ENCODE results near the gene ITCH.

Gene ITCH

GRCh38 chr20:34363062-34363464, at the start of gene ITCH:
Gene ITCH (plus strand): TSS chr20:34363273. CDS start chr20:34393812, 30,539 bp downstream.
- POLR2A ChIA-PET (ENCODE audit: low non-redundant PET), result interaction anchor here (0.6 to 1.6 kb wide), 8 partner anchors 10 to 220 kb away, joined by 3 to 8 read pairs (median 4); no protein-coding TSS in a partner anchor
- CTCF ChIA-PET, result interaction anchor here (0.6 to 3.8 kb wide), 3 partner anchors 10 to 160 kb away, joined by 3 to 44 read pairs (median 3); no protein-coding TSS in a partner anchor
- peak within 1 kb of the TSS; percentile 86 for H3K27ac ChIP-seq
- DNase-seq (ENCODE audit: low spot score), result peak; percentile 99
- TF ChIP-seq, protein P1, sequence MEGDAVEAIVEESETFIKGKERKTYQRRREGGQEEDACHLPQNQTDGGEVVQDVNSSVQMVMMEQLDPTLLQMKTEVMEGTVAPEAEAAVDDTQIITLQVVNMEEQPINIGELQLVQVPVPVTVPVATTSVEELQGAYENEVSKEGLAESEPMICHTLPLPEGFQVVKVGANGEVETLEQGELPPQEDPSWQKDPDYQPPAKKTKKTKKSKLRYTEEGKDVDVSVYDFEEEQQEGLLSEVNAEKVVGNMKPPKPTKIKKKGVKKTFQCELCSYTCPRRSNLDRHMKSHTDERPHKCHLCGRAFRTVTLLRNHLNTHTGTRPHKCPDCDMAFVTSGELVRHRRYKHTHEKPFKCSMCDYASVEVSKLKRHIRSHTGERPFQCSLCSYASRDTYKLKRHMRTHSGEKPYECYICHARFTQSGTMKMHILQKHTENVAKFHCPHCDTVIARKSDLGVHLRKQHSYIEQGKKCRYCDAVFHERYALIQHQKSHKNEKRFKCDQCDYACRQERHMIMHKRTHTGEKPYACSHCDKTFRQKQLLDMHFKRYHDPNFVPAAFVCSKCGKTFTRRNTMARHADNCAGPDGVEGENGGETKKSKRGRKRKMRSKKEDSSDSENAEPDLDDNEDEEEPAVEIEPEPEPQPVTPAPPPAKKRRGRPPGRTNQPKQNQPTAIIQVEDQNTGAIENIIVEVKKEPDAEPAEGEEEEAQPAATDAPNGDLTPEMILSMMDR (conservative IDR thresholded peaks at IDR 0.05; ENCODE audit: low read depth), result no peak

DNA sequence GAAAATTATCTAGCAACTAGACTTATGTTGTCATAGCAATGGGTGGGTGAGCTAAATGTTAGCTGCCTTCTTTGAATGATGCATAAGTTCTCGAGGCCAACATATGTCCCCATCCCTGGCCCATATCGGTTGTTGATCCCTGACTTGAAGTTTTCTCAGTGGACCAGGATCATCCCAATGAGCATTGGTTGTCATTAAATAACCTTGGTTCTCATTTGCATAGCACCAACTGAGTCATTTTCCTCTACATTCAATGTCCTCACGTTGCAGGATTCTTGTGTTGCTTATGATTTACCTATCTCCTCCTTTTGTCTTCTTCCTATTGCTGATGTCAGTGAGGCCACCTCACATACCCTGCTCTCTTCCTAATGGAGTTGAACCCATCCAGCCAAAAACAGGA, 47.8 kb upstream of the ITCH start:
- CTCF ChIA-PET, result interaction anchor here (0.6 to 3.2 kb wide), 5 partner anchors 26 to 90 kb away, joined by 3 to 44 read pairs (median 3); partner anchors contain the start of gene ITCH
- no peak for DNase-seq (ENCODE audit: low spot score)
- H3K27ac ChIP-seq, result peak overlapping the region; percentile 87
- TF ChIP-seq, protein P1 (conservative IDR thresholded peaks at IDR 0.05; ENCODE audit: low read depth), result no peak
- POLR2A ChIA-PET (ENCODE audit: low non-redundant PET), result interaction anchor here (0.7 kb wide), 1 partner anchor 104 kb away, joined by 3 read pairs; no protein-coding TSS in a partner anchor

GRCh38 chr20:34316196-34316814, 46.8 kb upstream of the ITCH start:
- H3K27ac ChIP-seq, result peak overlapping the region; percentile 65
- CTCF ChIA-PET, result no interaction called here
- TF ChIP-seq, protein P1 (conservative IDR thresholded peaks at IDR 0.05; ENCODE audit: low read depth), result no peak
- peak; percentile 84 for DNase-seq (ENCODE audit: low spot score)
- POLR2A ChIA-PET (ENCODE audit: low non-redundant PET), result interaction anchor here (1.0 kb wide), 1 partner anchor 47 kb away, joined by 3 read pairs; the partner anchor contains the start of gene ITCH

- DNase-seq (ENCODE audit: low spot score), result no peak
- TF ChIP-seq, protein P1 (conservative IDR thresholded peaks at IDR 0.05; ENCODE audit: low read depth), result no peak
- H3K27ac ChIP-seq, result no peak overlapping the region
- ChIA-PET POLR2A (ENCODE audit: low non-redundant PET) (no interaction called here), CTCF (interaction anchor here (0.7 kb wide), 1 partner anchor 60 kb away, joined by 6 read pairs; no protein-coding TSS in a partner anchor)
Observed at GRCh38 chr20:34318609-34319443, 44.2 kb upstream of the ITCH start.

GRCh38 chr20:34320861-34321260, 42.2 kb upstream of the ITCH start:
- CTCF ChIA-PET, result no interaction called here
- TF ChIP-seq, protein P1 (conservative IDR thresholded peaks at IDR 0.05; ENCODE audit: low read depth), result no peak
- DNase-seq (ENCODE audit: low spot score), result no peak
- H3K27ac ChIP-seq, result no peak overlapping the region
- POLR2A ChIA-PET (ENCODE audit: low non-redundant PET), result no interaction called here

All from RWPE1 (cell line).